ENCODE measurements around the gene C11orf65. TPM values are rescaled to one million over a fixed set of nuclear protein-coding genes. Genes with fewer than 3 reads are reported as not detected.
"Not testable (repeated sequence)": the region's sequence is repeated elsewhere in the genome, so short reads cannot be mapped to it uniquely, and the experiment has no call there.

C11orf65 gene
- total RNA-seq, 4 donors from 2014 or later: 0.28 to 0.32 TPM; not detected in 2

DNA sequence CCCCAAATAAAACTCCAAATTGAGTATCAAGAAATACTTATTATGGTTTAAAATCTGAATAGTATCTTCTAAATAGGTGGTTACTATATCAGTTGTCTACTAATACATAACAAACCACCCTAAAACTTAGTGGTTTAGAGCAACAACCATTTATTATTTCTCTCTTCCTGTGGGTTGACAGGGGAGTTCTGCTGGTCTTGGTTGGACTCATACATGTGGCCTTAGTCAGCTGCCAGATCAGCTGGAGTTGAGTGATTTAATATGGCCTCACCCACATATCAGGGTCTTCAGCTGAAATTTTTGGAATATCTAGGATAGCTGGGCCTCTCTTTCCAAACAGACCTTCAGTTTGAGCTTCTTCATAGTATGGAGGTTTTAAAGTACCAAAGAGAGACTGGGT, 34.5 kb downstream of the C11orf65 start:
- DNase-seq (ENCODE audit: low spot score): no peak
- ATAC-seq (ENCODE audit: low FRiP score): no peak
- TF ChIP-seq CTCF (IDR thresholded peaks at IDR 0.05): no peak

- TF ChIP-seq CTCF (IDR thresholded peaks at IDR 0.05): no peak
- DNase-seq (ENCODE audit: low spot score): no peak
- ATAC-seq (ENCODE audit: low FRiP score): no peak
These were observed 35.3 kb downstream of the C11orf65 start for GRCh38 chr11:108431997-108432396.

GRCh38 chr11:108431370-108431769, 36.0 kb downstream of the C11orf65 start:
- no peak for TF ChIP-seq CTCF (IDR thresholded peaks at IDR 0.05)
- ATAC-seq (ENCODE audit: low FRiP score) (no peak), DNase-seq (ENCODE audit: low spot score) (no peak)

GRCh38 chr11:108417551-108417950, 49.8 kb downstream of the C11orf65 start:
- not testable (repeated sequence) for DNase-seq (ENCODE audit: low spot score); ATAC-seq (ENCODE audit: low FRiP score)

DNA sequence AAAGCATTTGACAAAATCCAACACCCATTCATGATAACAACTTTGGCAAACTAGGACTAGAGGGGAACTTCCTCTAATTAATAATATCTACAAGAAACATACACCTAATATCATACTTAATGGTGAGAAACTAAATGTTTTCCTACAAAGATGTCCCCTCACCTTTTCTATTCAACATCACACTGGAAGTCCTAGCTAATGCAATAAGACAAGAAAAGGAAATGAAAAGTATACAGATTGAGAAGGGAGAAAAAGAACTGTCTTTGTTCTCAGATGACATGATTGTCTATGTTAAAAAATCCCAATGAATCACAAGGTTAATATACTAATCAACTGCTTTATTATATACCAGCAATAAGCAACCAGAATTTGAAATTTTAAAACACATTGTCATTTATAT, 52.4 kb downstream of the C11orf65 start:
- ATAC-seq (ENCODE audit: low FRiP score) (no peak), DNase-seq (ENCODE audit: low spot score) (no peak)

GRCh38 chr11:108405706-108406105, 61.6 kb downstream of the C11orf65 start:
- DNase-seq (ENCODE audit: low spot score) (no peak), ATAC-seq (ENCODE audit: low FRiP score) (no peak)
- TF ChIP-seq CTCF (IDR thresholded peaks at IDR 0.05): no peak

More for the DNA sequence above, 52.4 kb downstream of the C11orf65 start:
- no peak for TF ChIP-seq CTCF (IDR thresholded peaks at IDR 0.05)

DNA sequence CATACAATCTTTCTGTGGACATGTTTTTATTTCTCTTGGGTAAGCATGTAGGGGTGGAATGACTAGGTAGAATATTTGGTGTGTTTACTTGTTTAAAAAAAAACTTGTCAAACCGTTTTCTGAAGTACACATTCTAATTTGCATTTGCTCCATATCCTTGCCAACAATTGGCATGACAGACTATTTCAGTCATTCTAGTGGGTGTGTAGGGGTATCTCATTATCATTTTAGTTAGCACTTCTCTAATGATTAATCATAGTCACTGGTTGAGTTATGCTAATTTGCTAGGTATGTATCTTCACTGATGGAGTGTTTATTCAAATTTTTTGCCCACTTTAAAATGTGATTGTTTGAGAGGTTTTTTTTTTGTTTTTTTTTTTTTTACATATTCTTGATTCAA, 64.3 kb downstream of the C11orf65 start:
- TF ChIP-seq CTCF (IDR thresholded peaks at IDR 0.05): no peak
- no peak for ATAC-seq (ENCODE audit: low FRiP score)
- DNase-seq (ENCODE audit: low spot score): no peak

DNA sequence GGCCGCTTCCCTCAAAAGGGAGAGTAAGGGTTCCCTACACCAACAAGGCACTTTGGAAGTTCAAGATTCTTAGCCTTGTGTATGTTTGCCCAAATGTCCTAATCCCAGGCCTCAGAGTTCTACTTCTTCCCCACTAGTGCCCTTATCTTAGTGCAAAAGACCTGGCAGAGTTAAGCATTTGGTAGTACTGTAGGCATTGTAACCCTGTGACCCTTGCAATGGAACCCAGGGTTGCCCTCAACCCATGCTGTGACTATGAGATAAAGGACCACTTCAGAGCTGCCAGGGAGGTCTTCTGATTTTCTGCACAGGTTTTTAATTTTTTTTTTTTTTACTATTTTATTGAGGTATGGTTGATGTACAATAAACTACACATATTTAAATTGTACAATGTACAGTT, 65.1 kb downstream of the C11orf65 start:
- ATAC-seq (ENCODE audit: low FRiP score) (no peak), DNase-seq (ENCODE audit: low spot score) (no peak)
- TF ChIP-seq CTCF (IDR thresholded peaks at IDR 0.05): no peak
